H9 (cell line): ENCODE results near the gene TBC1D20. TPM values are rescaled to one million over a fixed set of nuclear protein-coding genes. Genes with fewer than 3 reads are reported as not detected.

ENCODE experiments used
- DNase-seq: peaks from one replicate; pipeline ENCODE4 v3.0.0-alpha.2; 2017
- H2AFZ ChIP-seq: one replicate; pipeline ENCODE4 v1.6.1; 2013; ENCODE audit warnings: mild to moderate bottlenecking, low read length, control low read depth, moderate library complexity
- H2AK5ac ChIP-seq: 2 replicates; pipeline ENCODE4 v1.6.1; 2013; ENCODE audit warnings: low read length, control low read depth, mixed read lengths; ENCODE audit not compliant: insufficient read length
- H2BK120ac ChIP-seq: one replicate; pipeline ENCODE4 v1.6.1; 2013; ENCODE audit warnings: low read depth, mild to moderate bottlenecking, low read length, control low read depth, inconsistent platforms; ENCODE audit not compliant: poor library complexity, severe bottlenecking
- H2BK12ac ChIP-seq: 2 replicates; pipeline ENCODE4 v1.6.1; 2013; ENCODE audit warnings: low read length, control low read depth, mixed read lengths, low read depth; ENCODE audit not compliant: insufficient read length
- H2BK15ac ChIP-seq: 2 replicates; pipeline ENCODE4 v1.6.1; 2013; ENCODE audit warnings: low read depth, low read length, control low read depth
- H2BK20ac ChIP-seq: one replicate; pipeline ENCODE4 v1.6.1; 2013; ENCODE audit warnings: low read depth, mild to moderate bottlenecking, low read length, control low read depth, inconsistent platforms; ENCODE audit not compliant: poor library complexity, severe bottlenecking
- H2BK5ac ChIP-seq: 2 replicates; pipeline ENCODE4 v1.6.1; 2013; ENCODE audit warnings: low read length, control low read depth, mixed read lengths; ENCODE audit not compliant: insufficient read length
- H3K14ac ChIP-seq: 2 replicates; pipeline ENCODE4 v1.6.1; 2013; ENCODE audit warnings: low read length, control low read depth; ENCODE audit not compliant: insufficient read depth
- H3K18ac ChIP-seq: 2 replicates; pipeline ENCODE4 v1.6.1; 2013; ENCODE audit warnings: low read depth, mild to moderate bottlenecking, mixed read lengths, low read length, control low read depth; ENCODE audit not compliant: insufficient read length
- H3K23ac ChIP-seq: 2 replicates; pipeline ENCODE4 v1.6.1; 2013; ENCODE audit warnings: low read length, control low read depth, mixed read lengths, low read depth; ENCODE audit not compliant: insufficient read length
- H3K23me2 ChIP-seq: 2 replicates; pipeline ENCODE4 v1.6.1; 2013; ENCODE audit warnings: low read depth, mild to moderate bottlenecking, mixed read lengths, low read length, control low read depth; ENCODE audit not compliant: insufficient read length, poor library complexity, severe bottlenecking
- H3K27ac ChIP-seq: 2 replicates; pipeline ENCODE4 v1.5.1; 2013; ENCODE audit warnings: low read length, control low read depth, mixed read lengths, low read depth; ENCODE audit not compliant: insufficient read length
- H3K27me3 ChIP-seq: 2 replicates; pipeline ENCODE4 v1.6.1; 2013; ENCODE audit warnings: low read length, control low read depth, inconsistent platforms; ENCODE audit not compliant: insufficient read depth
- H3K4ac ChIP-seq: 2 replicates; pipeline ENCODE4 v1.6.1; 2013; ENCODE audit warnings: low read depth, mild to moderate bottlenecking, control low read depth, inconsistent platforms, low read length, moderate library complexity
- H3K4me1 ChIP-seq: 2 replicates; pipeline ENCODE4 v1.6.1; 2013; ENCODE audit warnings: low read length, control low read depth, inconsistent platforms; ENCODE audit not compliant: insufficient read depth
- H3K4me2 ChIP-seq: 2 replicates; pipeline ENCODE4 v1.6.1; 2013; ENCODE audit warnings: low read length, control low read depth, mixed read lengths; ENCODE audit not compliant: insufficient read length, insufficient read depth
- H3K56ac ChIP-seq: 2 replicates; pipeline ENCODE4 v1.6.1; 2013; ENCODE audit warnings: low read depth, mild to moderate bottlenecking, mixed read lengths, low read length, control low read depth; ENCODE audit not compliant: insufficient read length
- H3K79me1 ChIP-seq: 2 replicates; pipeline ENCODE4 v1.6.1; 2013; ENCODE audit warnings: low read depth, mild to moderate bottlenecking, moderate library complexity, low read length, control low read depth, inconsistent platforms; ENCODE audit not compliant: insufficient read depth, poor library complexity, severe bottlenecking
- H3K79me2 ChIP-seq: 2 replicates; pipeline ENCODE4 v1.6.1; 2013; ENCODE audit warnings: low read length, control low read depth, inconsistent platforms; ENCODE audit not compliant: insufficient read depth
- H3K9ac ChIP-seq: 2 replicates; pipeline ENCODE4 v1.6.1; 2013; ENCODE audit warnings: low read length, control low read depth, mixed read lengths; ENCODE audit not compliant: insufficient read length; ENCODE audit errors: extremely low read depth
- H3K9me3 ChIP-seq: one replicate; pipeline ENCODE4 v1.6.1; 2013; ENCODE audit warnings: low read depth, low read length, inconsistent platforms; ENCODE audit not compliant: control insufficient read depth
- H3T11ph ChIP-seq: one replicate; pipeline ENCODE4 v1.6.1; 2013; ENCODE audit warnings: mild to moderate bottlenecking, low read length, control low read depth, inconsistent platforms
- H4K20me1 ChIP-seq: one replicate; pipeline ENCODE4 v1.6.1; 2013; ENCODE audit not compliant: control insufficient read depth, insufficient read length, insufficient read depth
- H4K5ac ChIP-seq: 2 replicates; pipeline ENCODE4 v1.6.1; 2013; ENCODE audit warnings: low read depth, mild to moderate bottlenecking, mixed read lengths, low read length, control low read depth; ENCODE audit not compliant: insufficient read length
- H4K8ac ChIP-seq: replicated peaks from 2 replicates; pipeline ENCODE4 v1.6.1; 2013; ENCODE audit warnings: low read length, control low read depth, mixed read lengths, low read depth; ENCODE audit not compliant: insufficient read length
- H4K91ac ChIP-seq: 2 replicates; pipeline ENCODE4 v1.6.1; 2013; ENCODE audit warnings: low read depth, mild to moderate bottlenecking, moderate library complexity, mixed read lengths, low read length, control low read depth; ENCODE audit not compliant: insufficient read length
- H3K27ac Mint-ChIP-seq, 3 experiments: 2 replicates in 2 of 3; 3 replicates in 1 of 3; pipeline ENCODE4 v1.8.0; 2020 to 2021; ENCODE audit warnings: mixed read lengths in 3 of 3, mild to moderate bottlenecking in 1 of 3, moderate library complexity in 1 of 3
- H3K27me3 Mint-ChIP-seq: 2 replicates; pipeline ENCODE4 v1.8.0; 2021; ENCODE audit warnings: low read depth, mild to moderate bottlenecking, moderate library complexity, mixed read lengths
- H3K36me3 Mint-ChIP-seq, 3 experiments: 2 replicates in 2 of 3; 3 replicates in 1 of 3; pipeline ENCODE4 v1.8.0; 2020 to 2021; ENCODE audit warnings: low read depth in 3 of 3, mixed read lengths in 3 of 3; ENCODE audit not compliant: insufficient read depth in 1 of 3
- H3K4me1 Mint-ChIP-seq, 2 experiments: 2 replicates each; pipeline ENCODE4 v1.8.0; 2020; ENCODE audit warnings: mixed read lengths in 2 of 2
- H3K4me3 Mint-ChIP-seq, 2 experiments: 2 replicates in 1 of 2; 3 replicates in 1 of 2; pipeline ENCODE4 v1.8.0; 2020 to 2021; ENCODE audit warnings: mild to moderate bottlenecking in 2 of 2, mixed read lengths in 2 of 2, moderate library complexity in 1 of 2
- H3K9me3 Mint-ChIP-seq, 2 experiments: 2 replicates in 1 of 2; 3 replicates in 1 of 2; pipeline ENCODE4 v1.8.0; 2020; ENCODE audit warnings: mild to moderate bottlenecking in 2 of 2, mixed read lengths in 2 of 2, moderate library complexity in 1 of 2
- WGBS: extraction: QIAGEN DNeasy Blood & Tissue Kit; methylation state at CpG from one replicate; pipeline ENCODE4 v1.1.7; 2013; ENCODE audit warnings: missing lambda C conversion rate, low lambda C conversion rate, mixed read lengths; ENCODE audit not compliant: insufficient read length; ENCODE audit errors: extremely low coverage; 5-methylcytosine and 5-hydroxymethylcytosine counted together
- total RNA-seq: library from RNA; stranded (reverse); gene quantifications from 2 replicates; pipeline ENCODE4 v1.2.1, GENCODE V29; 2021
- TF ChIP-seq, protein P1 (sequence below): fragments of 200-600 bp; sonication (generic); conservative IDR thresholded peaks from 3 replicates; pipeline ENCODE4 v1.8.0; 2021; ENCODE audit warnings: antibody characterized with exemption, mild to moderate bottlenecking

TBC1D20 gene
- total RNA-seq, 1 experiment from 2014 or later = 17.9 TPM

- H3K36me3 Mint-ChIP-seq = peaks cover 38 to 81% (median 66%) of the 10 kb centered on the region in 3 experiments; a peak in 6 of 7 replicates
- Histone ChIP-seq H3K14ac (no peak overlapping the region), H2BK20ac (no peak overlapping the region), H2BK120ac (no peak overlapping the region), H3K27ac (no peak overlapping the region), H3K18ac (no peak overlapping the region), H3K27me3 (no peaks in the 10 kb centered on the region), H3T11ph (no peak overlapping the region), H3K23ac (no peak overlapping the region), H3K79me1 (peaks cover 7% of the 10 kb centered on the region), H2AFZ (no peak overlapping the region), H3K4me2 (no peak overlapping the region), H3K23me2 (no peaks in the 10 kb centered on the region), H2BK12ac (no peak overlapping the region), H4K5ac (no peak overlapping the region), H3K56ac (no peak overlapping the region), H2BK15ac (no peak overlapping the region), H4K20me1 (no peaks in the 10 kb centered on the region), H3K4me1 (no peaks in the 10 kb centered on the region), H3K9ac (no peak overlapping the region), H3K79me2 (peaks cover 7% of the 10 kb centered on the region; the same call in 1 of the 2 replicates), H2AK5ac (no peak overlapping the region), H4K8ac (no peak overlapping the region), H3K9me3 (no peaks in the 10 kb centered on the region), H4K91ac (no peak overlapping the region), H3K4ac (no peak overlapping the region), H2BK5ac (no peak overlapping the region)
- no peak overlapping the region for H3K4me3 Mint-ChIP-seq
- H3K27me3 Mint-ChIP-seq = no peaks in the 10 kb centered on the region
- TF ChIP-seq, protein P1, sequence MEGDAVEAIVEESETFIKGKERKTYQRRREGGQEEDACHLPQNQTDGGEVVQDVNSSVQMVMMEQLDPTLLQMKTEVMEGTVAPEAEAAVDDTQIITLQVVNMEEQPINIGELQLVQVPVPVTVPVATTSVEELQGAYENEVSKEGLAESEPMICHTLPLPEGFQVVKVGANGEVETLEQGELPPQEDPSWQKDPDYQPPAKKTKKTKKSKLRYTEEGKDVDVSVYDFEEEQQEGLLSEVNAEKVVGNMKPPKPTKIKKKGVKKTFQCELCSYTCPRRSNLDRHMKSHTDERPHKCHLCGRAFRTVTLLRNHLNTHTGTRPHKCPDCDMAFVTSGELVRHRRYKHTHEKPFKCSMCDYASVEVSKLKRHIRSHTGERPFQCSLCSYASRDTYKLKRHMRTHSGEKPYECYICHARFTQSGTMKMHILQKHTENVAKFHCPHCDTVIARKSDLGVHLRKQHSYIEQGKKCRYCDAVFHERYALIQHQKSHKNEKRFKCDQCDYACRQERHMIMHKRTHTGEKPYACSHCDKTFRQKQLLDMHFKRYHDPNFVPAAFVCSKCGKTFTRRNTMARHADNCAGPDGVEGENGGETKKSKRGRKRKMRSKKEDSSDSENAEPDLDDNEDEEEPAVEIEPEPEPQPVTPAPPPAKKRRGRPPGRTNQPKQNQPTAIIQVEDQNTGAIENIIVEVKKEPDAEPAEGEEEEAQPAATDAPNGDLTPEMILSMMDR = no peak
- DNase-seq = no peak
- no peaks in the 10 kb centered on the region for H3K4me1 Mint-ChIP-seq
- no CpG with 5 or more reads among the region's 3 CpGs for WGBS
- H3K27ac Mint-ChIP-seq = no peak overlapping the region
- H3K9me3 Mint-ChIP-seq = no peaks in the 10 kb centered on the region; a peak in 1 of 5 replicates
Measured at GRCh38 chr20:504632-505075, 42.3 kb upstream of the TBC1D20 start.
